Fibroblast of skin of left quadriceps (primary cell): ENCODE data around the gene CDC37L1.

ENCODE experiments used
- DNase-seq, 2 experiments: peaks; one replicate each; pipeline ENCODE4 v3.0.0-alpha.2; 2013; ENCODE audit warnings: low read depth in 2 of 2

The CDC37L1 gene

DNA sequence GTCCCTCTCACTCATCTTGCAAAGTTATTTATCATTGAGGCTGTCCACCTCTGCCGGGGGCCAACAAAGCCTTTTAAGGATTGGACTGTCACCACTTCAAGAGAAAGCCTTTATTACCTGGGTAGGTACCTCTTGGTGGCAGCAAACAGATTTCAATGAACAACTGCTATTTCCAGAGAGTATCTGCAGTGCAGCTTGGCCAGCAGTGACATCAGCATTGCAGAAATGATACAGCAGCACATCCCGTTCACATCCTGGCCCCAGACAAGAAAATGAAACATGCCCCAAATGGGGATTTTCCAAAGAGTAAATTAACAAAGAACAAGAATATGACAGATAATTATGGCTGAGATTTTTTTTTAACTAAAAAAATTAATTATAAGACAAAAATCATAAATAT lies 10.8 kb upstream of the CDC37L1 start:
- DNase-seq = no peak

DNA sequence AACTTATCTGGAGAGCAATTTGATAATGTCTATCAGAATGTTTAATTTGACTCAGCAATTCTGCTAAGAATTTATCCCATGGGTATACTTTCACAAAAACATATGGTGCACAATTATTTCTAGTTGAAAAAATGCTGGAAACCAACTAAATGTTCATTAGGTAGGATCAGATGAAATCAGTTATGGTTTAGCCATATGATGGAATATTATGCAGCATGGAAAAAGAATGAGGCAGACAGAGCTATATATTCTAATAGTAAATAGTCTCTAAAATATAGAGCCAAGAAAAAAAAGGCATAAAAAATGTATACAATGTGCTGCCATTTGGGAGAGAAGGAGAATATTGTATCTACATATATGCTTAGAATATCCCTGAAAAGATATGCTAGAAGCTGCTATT lies 9.5 kb upstream of the CDC37L1 start:
- no peak for DNase-seq

DNA sequence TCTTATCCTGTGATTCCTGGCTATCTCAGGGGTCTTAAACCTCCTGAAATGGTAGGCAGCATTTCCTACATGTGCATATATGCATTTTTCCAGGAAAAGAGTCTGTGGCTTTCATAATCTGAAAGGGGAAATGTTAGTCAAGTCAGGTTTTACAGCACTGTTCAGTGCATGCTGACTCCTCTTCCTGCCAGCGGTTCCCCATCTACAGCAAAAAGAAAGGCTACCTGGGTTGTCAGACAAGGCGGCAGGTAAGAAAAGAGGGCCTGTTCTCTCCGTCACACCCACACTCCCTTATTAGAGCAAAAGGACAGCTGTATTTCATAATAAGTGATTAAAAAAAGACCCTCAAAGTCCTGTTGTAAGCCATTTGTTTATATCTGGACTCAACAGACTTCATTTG lies 8.8 kb upstream of the CDC37L1 start:
- DNase-seq = no peak

GRCh38 chr9:4671737-4672136 lies 7.6 kb upstream of the CDC37L1 start:
- no peak for DNase-seq

- peak; percentile 92 for DNase-seq
These were observed 4.6 kb upstream of the CDC37L1 start for GRCh38 chr9:4674783-4675182.

DNA sequence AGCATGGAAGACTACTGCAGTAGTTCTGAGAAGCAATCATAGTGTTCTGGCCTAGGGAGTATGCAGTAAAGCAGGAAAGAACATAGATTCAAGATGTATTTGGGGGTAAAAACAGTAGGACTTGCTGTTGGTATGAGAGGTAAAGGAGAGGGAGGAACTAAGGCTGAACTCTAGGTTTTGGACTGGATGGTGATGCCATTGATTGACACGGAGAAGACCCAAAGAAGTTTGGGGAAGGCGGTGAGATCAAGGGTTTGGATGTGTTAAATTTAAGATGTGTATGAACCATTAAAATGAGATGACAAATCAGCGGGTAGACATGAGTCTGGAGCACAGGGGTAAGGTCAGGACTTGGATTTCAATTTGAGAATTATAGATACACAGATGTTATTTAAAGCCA lies 2.0 kb upstream of the CDC37L1 start:
- DNase-seq = no peak

- DNase-seq = no peak
These were observed 596 bp upstream of the CDC37L1 start for GRCh38 chr9:4678679-4679267.

- no peak for DNase-seq
These were observed 780 bp downstream of the CDC37L1 start for GRCh38 chr9:4680173-4680525.

DNA sequence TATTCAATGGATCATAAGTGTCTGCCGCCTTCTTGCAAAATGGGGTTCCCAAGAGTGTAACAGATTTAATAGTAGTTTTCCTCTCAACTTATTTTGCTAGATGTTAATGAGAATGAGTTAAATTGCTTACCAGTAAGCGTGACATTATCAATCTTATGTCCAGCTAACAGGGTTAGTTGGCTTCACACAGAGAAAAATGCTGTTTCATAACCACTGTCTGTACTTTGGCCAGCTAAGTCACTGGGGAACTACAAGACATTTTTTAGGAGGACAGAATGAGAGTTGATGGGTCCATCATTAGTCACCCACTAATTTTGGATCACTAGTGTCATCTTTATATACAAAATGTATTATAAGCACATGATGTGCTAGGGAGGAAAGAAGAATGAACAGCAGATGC lies 1.4 kb downstream of the CDC37L1 start:
- no peak for DNase-seq

- no peak for DNase-seq
These were observed 5.5 kb downstream of the CDC37L1 start for GRCh38 chr9:4684820-4685219.

DNA sequence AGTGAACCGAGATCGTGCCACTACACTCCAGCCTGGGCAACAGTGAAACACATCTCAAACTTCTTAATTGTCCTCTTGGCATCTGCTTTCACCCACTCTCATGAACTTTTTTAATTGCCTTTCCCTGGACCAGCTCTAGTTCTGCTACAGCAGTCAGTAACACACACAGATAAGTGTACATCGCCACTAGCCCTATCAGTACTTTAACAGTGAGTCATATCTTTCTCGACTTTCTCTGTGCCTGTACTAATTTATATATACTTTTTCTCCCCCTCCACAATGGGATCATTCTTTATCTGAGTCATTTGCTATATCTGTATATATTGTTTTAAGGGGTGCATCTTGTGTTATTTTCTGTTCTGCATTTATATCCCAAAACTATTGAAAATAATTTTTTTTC lies 6.7 kb downstream of the CDC37L1 start:
- DNase-seq = no peak

DNA sequence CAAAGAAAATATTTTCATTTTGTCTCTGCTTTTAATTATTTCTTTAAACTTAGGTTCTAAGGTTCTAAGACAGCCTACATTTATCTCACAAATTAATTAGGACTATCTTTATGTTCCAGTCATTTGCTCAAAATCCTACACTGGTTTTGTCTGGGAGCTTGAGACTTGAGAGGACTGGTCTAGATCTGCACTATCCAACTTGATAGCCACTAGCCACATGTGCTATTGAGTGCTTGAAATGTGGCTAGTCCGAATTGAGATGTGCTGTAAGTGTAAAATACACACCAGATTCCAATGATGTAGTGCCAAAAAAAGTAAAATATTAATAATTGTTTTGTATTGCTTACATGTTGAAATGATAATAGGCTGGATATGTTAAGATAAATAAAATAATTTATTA lies 7.2 kb downstream of the CDC37L1 start:
- DNase-seq = no peak

DNA sequence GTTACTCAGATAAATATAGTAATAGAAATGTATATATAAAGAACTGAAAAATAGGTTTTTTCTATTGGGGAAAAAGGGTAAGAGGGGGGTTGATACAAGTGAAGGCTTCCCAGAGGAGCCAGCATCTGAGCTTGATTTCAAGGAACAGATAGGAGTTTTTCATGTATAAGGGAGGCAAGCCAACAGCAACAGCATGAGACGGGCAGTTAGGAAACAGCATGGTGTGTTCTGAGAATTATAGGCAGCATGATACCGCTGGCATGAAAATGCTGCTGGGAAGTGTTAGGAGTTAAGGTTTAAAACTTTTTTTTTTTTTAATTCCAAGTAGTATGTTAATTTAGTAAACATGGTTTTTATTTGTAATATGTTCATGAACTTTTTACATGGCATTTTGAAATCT lies 9.7 kb downstream of the CDC37L1 start:
- DNase-seq = no peak

DNA sequence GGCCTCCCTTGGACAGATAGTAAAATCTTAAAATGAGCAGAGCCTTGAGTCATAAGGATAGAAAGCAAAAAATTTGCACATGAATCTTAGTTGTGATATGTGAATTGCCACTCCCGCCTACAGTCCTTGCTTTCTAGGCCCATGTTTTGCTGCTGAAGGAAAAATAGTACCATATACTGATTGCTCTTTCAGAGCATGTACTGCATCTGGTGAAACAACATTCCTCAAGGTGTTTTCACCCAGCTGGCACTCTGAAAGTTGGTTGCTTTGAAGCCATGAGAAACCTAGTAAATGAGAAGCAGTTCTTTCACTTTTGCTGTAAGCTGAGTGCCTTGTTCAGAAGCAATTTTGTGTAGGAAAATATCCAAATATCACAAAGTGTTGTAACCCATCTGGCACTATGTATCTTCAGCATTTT lies 10.3 kb downstream of the CDC37L1 start:
- no peak for DNase-seq

DNA sequence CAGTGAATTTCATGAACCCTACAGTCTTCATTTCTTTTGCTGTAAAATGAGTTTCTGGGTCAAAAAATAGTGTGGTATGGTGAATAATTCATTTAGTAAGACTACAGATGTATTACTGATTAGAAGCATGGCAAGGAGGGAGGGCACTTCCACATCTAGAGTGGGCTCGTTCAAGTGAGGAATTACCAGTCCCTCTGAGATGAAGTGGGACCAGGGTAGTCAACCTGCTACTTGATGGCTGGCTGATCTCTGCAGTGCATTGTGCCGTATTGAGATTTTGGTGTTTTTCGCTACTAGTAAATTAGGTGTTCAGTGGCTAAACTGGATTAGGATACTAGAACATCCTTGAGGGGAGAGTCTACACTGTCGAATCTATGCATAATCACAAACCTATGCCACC lies 10.8 kb downstream of the CDC37L1 start:
- no peak for DNase-seq

GRCh38 chr9:4691795-4692194 lies 12.4 kb downstream of the CDC37L1 start:
- DNase-seq = no peak

DNA sequence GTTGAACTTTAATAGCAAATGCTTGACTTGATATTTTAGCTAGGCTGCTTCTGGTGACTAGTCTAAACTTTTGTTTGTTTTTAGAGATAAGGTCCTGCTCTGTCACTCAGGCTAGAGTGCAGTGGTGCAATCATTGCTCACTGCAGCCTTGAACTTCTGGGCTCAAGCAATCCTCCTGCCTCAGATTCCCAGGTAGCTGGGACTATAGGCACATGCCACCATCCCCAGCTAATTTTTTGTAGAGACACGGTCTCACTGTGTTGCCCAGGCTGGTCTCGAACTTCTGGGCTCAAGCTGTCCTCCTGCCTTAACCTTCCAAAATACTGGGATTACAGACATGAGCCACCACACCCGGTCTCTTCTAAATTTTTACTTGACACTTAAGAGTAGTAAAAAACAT lies 20.7 kb downstream of the CDC37L1 start:
- DNase-seq = no peak

GRCh38 chr9:4700932-4701331 lies 21.6 kb downstream of the CDC37L1 start:
- DNase-seq = no peak

GRCh38 chr9:4701526-4701925 lies 22.2 kb downstream of the CDC37L1 start:
- no peak for DNase-seq

DNA sequence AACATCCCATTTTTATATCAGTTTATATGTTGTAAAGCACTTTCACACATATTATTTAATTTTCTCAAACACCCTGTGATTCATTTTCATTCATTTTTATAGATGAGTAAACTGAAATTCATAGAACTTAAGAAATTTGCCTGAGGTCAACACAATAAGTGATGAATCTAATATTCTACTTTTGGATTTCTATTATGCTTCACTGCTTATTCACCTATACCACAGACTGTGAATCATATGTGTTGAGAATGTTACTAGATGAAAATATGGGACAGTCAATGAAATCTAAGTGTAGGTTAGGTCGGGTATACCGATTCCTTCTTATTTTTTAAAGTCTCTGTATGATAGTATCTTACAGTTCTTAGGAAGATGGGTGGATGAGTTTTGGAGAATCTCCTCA lies 24.8 kb downstream of the CDC37L1 start:
- DNase-seq = no peak

- DNase-seq = no peak
These were observed 26.7 kb downstream of the CDC37L1 start for GRCh38 chr9:4706021-4706420.

DNA sequence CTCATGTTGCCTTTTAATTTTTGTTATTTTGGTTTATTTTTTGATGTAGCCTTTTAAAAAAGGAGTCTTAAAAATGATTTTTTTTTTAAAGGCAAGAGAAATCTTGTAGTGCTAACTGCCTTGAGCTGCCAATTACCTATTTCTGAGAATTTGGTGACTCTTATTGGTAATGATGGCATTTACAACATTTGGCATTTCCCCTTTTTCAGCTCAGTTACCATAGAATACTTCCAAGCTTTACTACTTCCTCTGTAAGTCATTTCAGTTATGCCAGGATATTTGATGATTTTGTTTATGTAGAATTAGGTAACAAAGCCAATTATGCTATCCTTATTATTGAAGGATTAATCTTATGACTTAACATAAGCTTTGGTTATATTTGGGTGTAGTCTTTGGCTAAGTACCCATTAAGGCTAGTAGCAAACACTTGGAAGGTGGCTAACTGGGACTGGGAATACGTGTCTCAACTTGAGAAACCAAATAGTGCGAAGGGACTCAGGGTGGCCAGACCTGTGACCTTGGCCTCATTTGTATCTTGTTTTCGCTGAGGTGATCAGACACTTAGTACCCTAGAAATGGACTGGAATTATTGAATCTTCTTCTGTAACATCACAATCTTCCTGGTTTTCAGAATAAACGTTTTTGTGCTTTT lies 27.7 kb downstream of the CDC37L1 start:
- no peak for DNase-seq

DNA sequence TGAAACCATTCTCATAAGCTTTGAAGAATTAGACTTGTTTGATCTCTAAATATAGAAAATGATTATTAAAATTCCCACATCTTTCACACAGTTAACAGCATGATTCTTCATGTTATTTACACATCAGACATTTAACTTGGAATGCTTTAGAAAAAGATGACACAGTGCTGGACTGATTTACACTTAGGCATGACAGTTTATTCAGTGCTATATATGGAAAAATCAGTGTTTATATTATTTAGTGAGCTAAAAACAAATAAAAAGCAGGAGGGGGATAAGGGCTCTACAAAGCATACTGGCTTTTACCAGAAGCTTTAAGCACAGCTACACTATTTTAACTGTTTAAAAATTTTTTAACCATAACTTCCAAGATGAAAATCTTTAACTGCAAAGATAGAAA lies 30.0 kb downstream of the CDC37L1 start:
- no peak for DNase-seq

GRCh38 chr9:4713849-4714248 lies 34.5 kb downstream of the CDC37L1 start:
- no peak for DNase-seq
